HCT116 (cell line): ENCODE data around the gene RC3H1. TPM values are rescaled to one million over a fixed set of nuclear protein-coding genes. Genes with fewer than 3 reads are reported as not detected.

Experiments
- ATF3 ChIP-seq: IDR thresholded peaks from 2 replicates; pipeline ENCODE4 v1.6.1; 2012
- CBX3 ChIP-seq: IDR thresholded peaks from 2 replicates; pipeline ENCODE4 v1.6.1; 2012; ENCODE audit warnings: low read depth
- CEBPB ChIP-seq: IDR thresholded peaks from 2 replicates; pipeline ENCODE4 v1.6.1; 2012; ENCODE audit warnings: low read depth
- EGR1 ChIP-seq: IDR thresholded peaks from 2 replicates; pipeline ENCODE4 v1.6.1; 2012; ENCODE audit warnings: low read depth
- FOSL1 ChIP-seq: IDR thresholded peaks from 2 replicates; pipeline ENCODE4 v1.6.1; 2012; ENCODE audit warnings: low read depth
- JUND ChIP-seq: IDR thresholded peaks from 2 replicates; pipeline ENCODE4 v1.6.1; 2012
- MAX ChIP-seq: IDR thresholded peaks from 2 replicates; pipeline ENCODE4 v1.6.1; 2012
- POLR2AphosphoS5 ChIP-seq: IDR thresholded peaks from 2 replicates; pipeline ENCODE4 v1.6.1; 2011; ENCODE audit warnings: mild to moderate bottlenecking, low read depth, low read length, moderate library complexity
- REST ChIP-seq: IDR thresholded peaks from 2 replicates; pipeline ENCODE4 v1.6.1; 2012; ENCODE audit warnings: low read depth
- TCF7L2 ChIP-seq: IDR thresholded peaks from 2 replicates; pipeline ENCODE4 v1.7.0; 2011; ENCODE audit warnings: borderline replicate concordance, inconsistent platforms; ENCODE audit not compliant: insufficient read depth, insufficient read length; ENCODE audit errors: extremely low read depth
- ZBTB33 ChIP-seq: IDR thresholded peaks from 2 replicates; pipeline ENCODE4 v1.6.1; 2011; ENCODE audit warnings: mild to moderate bottlenecking, low read length, moderate library complexity; ENCODE audit not compliant: insufficient replicate concordance; ENCODE audit errors: extremely low read depth
- total RNA-seq: library from RNA; stranded (reverse); gene quantifications from one replicate; pipeline ENCODE4 v1.2.1, GENCODE V29; 2021; ENCODE audit not compliant: unreplicated experiment

Gene RC3H1
- total RNA-seq, 1 experiment from 2014 or later = 23.6 TPM

GRCh38 chr1:173914366-173914871 lies 107.7 kb downstream of the RC3H1 start (continued):
- no peak for TF ChIP-seq ZBTB33
- TF ChIP-seq FOSL1 = no peak
- TF ChIP-seq MAX = no peak
- no peak for TF ChIP-seq POLR2AphosphoS5
- TF ChIP-seq EGR1 = no peak
- TF ChIP-seq CBX3 = peak; percentile 32; the same call in 1 of the 2 replicates
- TF ChIP-seq REST = no peak
- TF ChIP-seq CEBPB = no peak
- no peak for TF ChIP-seq JUND
- TF ChIP-seq TCF7L2 = peak; percentile 19
- no peak for TF ChIP-seq ATF3
